ENCODE measurements around the gene FCHO2.

FCHO2 gene

DNA sequence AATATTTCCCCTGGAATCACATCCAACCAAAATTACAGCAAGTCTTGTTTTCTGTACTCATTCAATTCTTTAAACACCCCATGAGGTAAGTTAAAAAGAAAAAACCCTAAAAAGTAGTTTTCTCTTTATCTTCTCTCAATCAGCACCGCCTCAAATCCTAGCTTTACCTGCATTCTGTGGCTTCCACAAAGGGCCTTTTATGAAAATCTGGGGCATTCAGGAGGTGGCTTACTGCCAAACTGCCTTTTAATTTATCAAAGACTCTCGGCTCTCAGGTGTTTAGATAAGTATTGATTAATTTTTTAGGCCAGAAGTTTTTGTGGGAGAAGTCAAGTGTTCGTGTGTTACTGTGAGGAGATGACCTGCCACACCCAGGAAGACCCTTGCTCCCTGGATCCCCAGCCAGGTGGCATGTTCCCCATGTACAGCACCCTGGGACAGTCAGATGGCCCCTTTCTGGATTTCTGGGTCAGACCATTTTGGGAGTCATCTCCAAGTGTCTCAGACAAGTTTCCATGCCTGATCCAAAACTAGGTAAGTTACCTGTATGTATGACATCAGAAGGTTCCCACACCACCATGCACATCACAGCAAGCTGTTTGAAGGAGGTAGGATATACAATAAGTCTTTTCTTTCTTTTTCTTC is 158.3 kb downstream of the FCHO2 start:
- DNase-seq (ENCODE audit: low spot score): no peak

DNA sequence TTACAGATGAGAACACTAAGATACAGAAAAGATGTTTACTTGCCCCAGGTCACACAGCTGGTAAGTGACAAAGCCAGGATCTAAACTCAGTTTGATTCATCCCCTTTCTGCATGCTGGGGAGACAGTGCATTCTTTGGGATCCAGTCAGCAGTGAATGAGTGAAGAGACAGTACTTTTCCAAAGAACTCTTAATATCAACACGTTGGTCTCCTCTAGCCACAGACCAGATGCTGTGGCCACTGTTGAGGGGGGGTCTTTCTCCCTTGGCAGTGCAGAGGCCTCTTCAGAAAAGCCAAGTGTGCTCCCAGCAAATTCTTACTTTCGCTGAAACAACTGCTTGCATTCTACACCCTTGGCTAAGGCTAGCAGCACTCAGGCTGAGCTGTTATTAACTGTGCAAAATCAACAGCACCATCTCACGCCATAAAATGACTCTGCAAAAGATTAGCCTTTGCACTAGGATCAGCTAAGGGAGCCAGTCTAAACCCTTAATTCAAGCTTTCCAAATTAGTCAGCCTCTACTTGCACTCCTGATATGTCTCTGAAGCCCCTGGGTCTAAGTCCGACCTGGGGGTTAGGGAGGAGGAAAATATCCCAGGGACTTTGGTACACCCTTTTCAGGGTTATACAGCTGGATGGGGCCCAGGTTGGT is 159.7 kb downstream of the FCHO2 start:
- DNase-seq (ENCODE audit: low spot score): no peak

GRCh38 chr5:73116506-73116905 is 160.7 kb downstream of the FCHO2 start:
- DNase-seq (ENCODE audit: low spot score): no peak

DNA sequence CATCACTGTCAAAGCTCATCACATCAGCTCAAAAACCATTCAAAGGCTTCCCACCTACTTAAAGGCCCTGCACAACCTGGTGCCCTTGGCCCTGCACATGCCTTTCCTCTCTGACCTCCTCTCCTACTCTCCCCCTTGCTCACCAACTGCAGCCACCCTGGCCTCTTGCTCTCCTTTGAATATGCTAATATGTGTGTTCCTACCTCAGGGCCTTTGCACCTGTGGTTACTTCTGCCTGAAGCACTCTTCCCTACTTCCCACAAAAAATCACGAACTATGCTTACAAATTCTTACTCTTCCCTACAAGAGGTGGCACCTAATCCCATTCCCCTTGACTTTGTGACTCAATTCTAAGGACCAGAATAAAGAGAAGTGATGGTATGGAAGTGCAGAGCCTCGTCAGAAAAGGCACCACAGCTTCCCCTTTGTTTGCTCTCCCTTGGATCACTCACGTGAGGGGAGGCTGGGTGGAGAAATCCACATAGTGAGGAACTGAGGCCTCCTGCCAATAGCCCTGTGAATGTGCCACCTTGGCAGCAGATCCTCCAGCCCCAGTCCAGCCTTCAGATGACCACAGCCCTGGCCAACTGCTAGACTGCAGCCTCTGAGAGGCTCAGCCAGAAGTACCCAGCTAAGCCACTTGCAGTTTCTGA is 161.4 kb downstream of the FCHO2 start:
- DNase-seq (ENCODE audit: low spot score): no peak

DNA sequence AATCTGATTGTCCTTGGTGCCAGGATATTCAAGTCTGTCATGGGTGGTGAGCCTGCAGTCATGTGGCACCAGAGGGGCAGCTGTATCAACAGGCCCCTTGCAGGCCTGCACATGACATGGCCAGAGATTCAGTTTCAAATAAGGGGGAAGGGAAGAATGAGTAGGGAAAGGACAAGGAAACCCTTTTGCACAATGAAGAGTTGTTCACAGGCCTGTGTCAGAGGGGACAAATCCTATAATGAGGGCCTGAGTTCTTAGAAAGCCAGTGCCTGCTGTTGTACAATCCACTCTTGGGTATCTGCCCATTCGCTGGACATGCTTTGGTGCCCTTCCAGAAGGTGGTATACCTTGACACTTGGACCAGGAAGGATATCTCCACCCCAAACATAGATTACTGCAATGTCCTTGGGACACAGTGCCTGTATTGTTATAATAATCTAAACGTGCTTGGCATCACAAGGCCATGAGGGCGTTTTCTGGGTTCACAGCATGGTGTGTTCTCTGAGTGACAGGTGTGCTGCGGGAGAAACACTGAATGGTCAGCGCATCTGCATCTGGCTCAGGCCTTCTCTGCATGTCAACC is 162.6 kb downstream of the FCHO2 start:
- DNase-seq (ENCODE audit: low spot score): no peak

DNA sequence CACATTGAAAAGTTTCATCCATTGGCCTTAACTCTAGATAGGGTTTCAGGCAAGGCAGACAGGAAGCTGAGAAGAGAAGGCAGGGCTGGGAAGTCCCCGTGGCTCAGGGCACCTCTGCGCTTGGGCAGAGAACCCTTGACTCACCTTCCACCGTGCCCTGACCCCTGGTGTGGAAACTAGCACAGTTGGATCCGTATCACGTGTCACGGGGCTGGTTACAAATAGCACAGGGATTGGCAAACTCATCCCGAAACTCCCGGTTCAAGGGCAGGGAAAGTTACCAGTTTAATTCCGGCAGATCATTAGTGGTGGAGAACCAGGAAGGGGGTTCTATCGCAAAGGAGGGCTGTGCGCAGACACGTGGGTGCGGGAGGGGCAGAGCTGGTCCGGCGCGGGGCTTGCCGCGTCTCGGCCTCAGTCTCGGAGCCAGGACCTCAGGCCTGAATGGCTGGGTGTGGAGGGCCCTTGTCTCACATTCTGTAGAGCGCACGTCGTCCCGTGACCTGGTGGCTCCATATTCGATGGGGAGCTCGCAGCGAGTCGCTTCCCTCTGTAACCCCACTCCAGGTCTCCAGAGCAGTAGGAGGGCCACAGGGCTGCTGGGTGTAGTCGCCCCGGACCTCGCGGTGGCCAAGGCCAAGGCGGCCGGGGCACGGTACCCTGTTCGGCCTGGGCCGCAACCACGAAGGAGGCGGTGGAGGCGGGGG is 163.8 kb downstream of the FCHO2 start:
- DNase-seq (ENCODE audit: low spot score): no peak

- no peak for DNase-seq (ENCODE audit: low spot score)
Measured at GRCh38 chr5:73120222-73121118, 164.6 kb downstream of the FCHO2 start, which contains the start of gene TMEM171. TMEM171 (plus strand) TSS chr5:73120575; CDS start chr5:73123374, 2,799 bp downstream.

DNA sequence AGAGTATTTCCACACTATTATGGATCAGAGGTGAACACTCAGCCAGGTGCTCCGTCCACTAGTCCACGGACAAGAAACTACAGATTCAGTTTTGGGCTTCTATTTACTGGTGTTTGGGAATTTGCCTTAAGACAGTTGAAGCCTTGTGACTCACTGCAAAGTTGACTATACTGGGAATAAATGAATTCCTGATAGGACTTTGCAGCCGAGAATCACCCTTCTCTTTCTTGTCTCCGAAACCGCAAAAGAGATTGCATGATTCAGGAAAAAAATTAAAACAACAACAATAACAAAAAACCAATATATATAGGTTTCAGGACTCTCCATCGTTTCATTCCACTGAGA is 165.2 kb downstream of the FCHO2 start:
- DNase-seq (ENCODE audit: low spot score): no peak

DNA sequence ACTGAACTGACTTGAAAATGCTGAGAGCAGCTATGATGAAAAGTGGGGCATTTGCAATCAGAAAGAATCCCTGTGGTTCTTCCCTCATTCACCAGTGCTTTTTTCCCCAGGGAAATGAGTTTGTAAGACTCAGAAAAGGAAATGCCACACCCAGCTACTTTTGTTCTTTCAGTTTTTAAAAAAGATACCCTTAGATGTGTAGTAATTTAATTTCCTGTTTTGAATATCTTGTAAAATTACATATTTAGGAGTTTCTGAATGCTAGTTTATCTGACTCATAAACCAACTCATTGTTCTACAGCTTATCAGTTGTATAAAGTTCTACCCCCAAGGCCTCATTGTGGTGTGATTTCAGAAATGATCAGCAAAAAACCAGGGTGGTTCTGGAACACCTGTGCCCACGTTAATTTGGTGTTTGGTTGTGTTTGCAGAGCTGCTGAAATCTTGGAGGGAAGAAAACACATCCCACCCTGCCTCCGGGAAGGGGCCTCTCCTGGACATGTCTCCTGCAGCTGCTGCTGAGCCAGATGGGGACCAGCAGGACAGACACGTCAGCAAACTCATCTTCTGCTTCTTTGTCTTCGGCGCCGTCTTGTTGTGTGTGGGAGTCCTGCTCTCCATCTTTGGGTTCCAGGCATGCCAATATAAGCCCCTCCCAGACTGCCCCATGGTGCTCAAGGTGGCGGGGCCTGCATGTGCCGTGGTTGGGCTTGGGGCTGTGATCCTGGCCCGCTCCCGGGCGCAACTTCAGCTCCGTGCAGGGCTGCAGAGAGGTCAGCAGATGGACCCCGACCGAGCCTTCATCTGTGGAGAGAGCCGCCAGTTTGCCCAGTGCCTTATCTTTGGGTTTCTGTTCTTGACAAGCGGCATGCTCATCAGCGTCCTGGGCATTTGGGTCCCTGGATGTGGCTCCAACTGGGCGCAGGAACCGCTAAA is 167.3 kb downstream of the FCHO2 start:
- DNase-seq (ENCODE audit: low spot score): no peak

DNA sequence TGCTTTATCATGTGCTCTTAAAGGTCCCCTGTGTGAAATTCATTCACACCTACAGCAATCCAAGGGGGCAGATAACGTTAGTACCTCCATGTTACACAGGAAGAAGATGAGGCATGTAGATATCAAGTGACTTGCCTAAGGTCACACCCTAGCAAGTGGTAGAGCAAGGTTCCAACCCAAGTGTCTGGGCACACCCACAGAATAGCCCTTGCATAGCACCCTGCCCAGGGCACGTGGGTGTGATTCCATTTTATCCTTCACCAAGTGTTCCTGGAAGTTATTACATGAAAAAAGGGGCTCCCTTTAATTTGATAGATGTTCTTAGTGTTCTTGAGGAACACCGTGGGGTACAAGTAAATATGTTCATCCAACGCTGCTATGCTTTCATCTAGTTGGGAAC is 169.4 kb downstream of the FCHO2 start:
- DNase-seq (ENCODE audit: low spot score): no peak

GRCh38 chr5:73126381-73126780 is 170.5 kb downstream of the FCHO2 start:
- no peak for DNase-seq (ENCODE audit: low spot score)

GRCh38 chr5:73126957-73127356 is 171.1 kb downstream of the FCHO2 start:
- no peak for DNase-seq (ENCODE audit: low spot score)

- DNase-seq (ENCODE audit: low spot score): no peak
Measured at GRCh38 chr5:73129143-73129542, 173.3 kb downstream of the FCHO2 start.

DNA sequence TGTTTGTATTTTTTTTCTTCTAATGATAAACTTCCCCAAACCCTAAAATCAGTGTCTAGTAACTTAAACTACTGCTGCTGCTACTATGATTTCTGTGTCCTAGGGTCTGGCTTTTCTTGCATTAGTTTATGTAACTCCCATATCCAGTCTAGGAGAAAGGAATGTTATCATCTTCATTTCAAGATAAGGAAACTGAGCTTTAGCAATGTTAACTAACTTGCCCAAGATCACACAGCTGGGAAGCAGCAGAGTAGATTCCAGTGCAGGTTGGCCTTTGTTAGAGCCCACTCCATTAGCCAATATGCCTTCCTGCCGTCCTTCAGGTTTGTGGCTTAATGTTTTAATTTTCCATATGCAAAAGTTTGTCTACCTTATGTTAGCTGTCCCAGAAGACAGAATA is 175.0 kb downstream of the FCHO2 start:
- DNase-seq (ENCODE audit: low spot score): no peak

GRCh38 chr5:73131711-73132425 is 176.0 kb downstream of the FCHO2 start:
- DNase-seq (ENCODE audit: low spot score): no peak

DNA sequence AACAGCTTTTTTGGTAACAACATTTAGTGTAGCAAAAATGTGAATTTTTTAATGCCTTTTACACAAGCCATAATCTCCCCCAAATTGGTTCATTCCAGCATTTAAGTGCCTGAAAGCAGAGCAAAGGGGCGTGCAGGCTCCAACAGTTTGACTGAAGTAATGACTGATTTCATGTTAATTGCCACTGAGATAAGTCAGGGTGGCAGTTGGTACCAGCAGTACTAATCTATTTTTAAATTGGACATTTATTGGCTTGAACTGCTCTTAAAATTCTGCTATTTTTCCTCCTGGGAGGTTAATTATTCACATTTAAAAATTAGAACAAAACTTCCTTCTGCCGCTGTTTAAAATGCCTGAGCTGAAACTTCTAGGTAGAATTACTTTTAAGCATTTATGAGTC is 176.9 kb downstream of the FCHO2 start:
- DNase-seq (ENCODE audit: low spot score): no peak

GRCh38 chr5:73135021-73135420 is 179.2 kb downstream of the FCHO2 start:
- no peak for DNase-seq (ENCODE audit: low spot score)

- no peak for DNase-seq (ENCODE audit: low spot score)
Measured at GRCh38 chr5:73135429-73136054, 179.7 kb downstream of the FCHO2 start.

GRCh38 chr5:73136055-73136562 is 180.3 kb downstream of the FCHO2 start:
- no peak for DNase-seq (ENCODE audit: low spot score)

Measured in hematopoietic multipotent progenitor cell treated with erythropoietin and hydrocortisone succinate and interleukin-3 and kit ligand, for 17 days (in vitro differentiated cells).